Activated CD8-positive, alpha-beta memory T cell treated with anti-CD3 and anti-CD28 coated beads for 36 hours (primary cell): ENCODE measurements around the gene COPE. TPM values are rescaled to one million over a fixed set of nuclear protein-coding genes. Genes with fewer than 3 reads are reported as not detected.

ENCODE experiments used
- CTCF ChIA-PET: fragments of 350-600 bp; sonication (Branson Sonifier 250); formaldehyde crosslinking; loops from one replicate; lab custom pipeline; 2021; ENCODE audit warnings: antibody characterized with exemption; lab: Charles Lee
- POLR2A ChIA-PET: fragments of 350-600 bp; sonication (Branson Sonifier 250); formaldehyde crosslinking; loops from one replicate; lab custom pipeline; 2021; ENCODE audit warnings: antibody characterized with exemption; lab: Charles Lee
- total RNA-seq, 2 experiments: library from RNA; stranded (reverse); gene quantifications; one replicate each; pipeline ENCODE4 v1.2.3, GENCODE V29; 2021

Gene COPE
- total RNA-seq, 2 experiments from 2014 or later: 164 to 184 TPM

GRCh38 chr19:18942692-18943091 lies 23.5 kb upstream of the COPE start:
- ChIA-PET CTCF (no interaction called here), POLR2A (no interaction called here)

DNA sequence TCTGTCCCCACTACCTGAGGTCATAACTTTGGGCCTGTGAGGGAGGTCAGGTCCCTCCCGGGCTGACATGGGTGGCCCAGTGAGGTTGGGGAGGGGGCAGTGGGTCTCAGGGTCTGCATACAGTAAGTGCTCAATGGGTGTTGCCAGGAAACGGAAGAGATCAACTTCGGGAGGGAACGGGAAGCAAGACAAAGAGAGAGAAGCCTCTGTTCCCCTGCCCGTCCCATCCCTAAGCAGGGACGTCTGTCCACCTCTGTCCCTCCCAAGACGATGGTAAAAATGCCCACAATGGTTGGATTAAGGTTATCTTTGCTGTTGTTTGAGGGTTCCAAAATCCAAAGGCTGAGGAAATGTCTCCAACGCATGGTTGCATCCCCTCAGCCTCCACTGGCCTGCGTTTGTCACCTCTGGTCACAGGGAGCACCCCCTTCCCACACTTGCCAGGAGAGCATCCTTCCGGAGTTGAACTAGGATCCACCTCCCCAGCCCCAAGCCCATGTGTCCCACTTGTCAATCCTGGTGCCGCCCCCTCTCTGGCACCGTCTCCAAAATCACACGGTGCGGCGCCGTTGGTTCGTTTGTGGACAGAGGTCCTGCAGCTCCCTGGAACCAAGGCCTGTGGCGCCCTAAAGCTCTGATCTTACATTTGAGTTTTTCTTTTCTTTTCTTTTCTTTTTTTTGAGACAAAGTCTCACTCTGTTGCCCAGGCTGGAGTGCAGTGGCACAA lies 22.6 kb upstream of the COPE start:
- ChIA-PET POLR2A (no interaction called here), CTCF (interaction anchor here (1.0 kb wide), 1 partner anchor 12 kb away, joined by 5 read pairs; no protein-coding TSS in a partner anchor)

- CTCF ChIA-PET: interaction anchor here (1.0 kb wide), 1 partner anchor 11 kb away, joined by 5 read pairs; no protein-coding TSS in a partner anchor
- POLR2A ChIA-PET: no interaction called here
Observed at GRCh38 chr19:18940769-18941627, 21.8 kb upstream of the COPE start, which contains the start of gene HOMER3. Gene HOMER3 (minus strand): TSS chr19:18941217. CDS start chr19:18938982, 2,235 bp downstream.

- ChIA-PET CTCF (no interaction called here), POLR2A (interaction anchor here (0.6 kb wide), 1 partner anchor 63 kb away, joined by 3 read pairs; no protein-coding TSS in a partner anchor)
Observed at GRCh38 chr19:18939922-18940768, 21.0 kb upstream of the COPE start.

GRCh38 chr19:18939163-18939562 lies 20.0 kb upstream of the COPE start:
- POLR2A ChIA-PET: no interaction called here
- CTCF ChIA-PET: no interaction called here

DNA sequence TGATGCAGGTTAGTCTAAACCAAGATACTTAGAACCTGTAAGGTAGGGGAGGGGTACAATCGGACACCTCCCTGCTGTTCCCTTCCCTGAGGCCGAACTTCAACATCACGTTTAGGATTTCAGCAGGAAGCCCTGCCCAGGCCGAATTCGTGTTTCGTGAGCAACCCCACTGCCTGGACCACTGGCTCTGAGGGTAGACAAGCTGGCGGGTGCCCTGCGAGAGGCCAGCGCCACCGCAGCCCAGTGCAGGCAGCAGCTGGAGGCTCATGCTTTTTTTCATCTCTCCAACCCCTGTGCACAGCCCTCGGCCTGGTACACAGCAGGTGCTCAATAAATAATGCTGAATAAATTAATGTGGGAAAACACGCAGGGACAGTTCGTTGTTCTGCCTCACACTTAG lies 14.1 kb upstream of the COPE start:
- ChIA-PET CTCF (no interaction called here), POLR2A (no interaction called here)

DNA sequence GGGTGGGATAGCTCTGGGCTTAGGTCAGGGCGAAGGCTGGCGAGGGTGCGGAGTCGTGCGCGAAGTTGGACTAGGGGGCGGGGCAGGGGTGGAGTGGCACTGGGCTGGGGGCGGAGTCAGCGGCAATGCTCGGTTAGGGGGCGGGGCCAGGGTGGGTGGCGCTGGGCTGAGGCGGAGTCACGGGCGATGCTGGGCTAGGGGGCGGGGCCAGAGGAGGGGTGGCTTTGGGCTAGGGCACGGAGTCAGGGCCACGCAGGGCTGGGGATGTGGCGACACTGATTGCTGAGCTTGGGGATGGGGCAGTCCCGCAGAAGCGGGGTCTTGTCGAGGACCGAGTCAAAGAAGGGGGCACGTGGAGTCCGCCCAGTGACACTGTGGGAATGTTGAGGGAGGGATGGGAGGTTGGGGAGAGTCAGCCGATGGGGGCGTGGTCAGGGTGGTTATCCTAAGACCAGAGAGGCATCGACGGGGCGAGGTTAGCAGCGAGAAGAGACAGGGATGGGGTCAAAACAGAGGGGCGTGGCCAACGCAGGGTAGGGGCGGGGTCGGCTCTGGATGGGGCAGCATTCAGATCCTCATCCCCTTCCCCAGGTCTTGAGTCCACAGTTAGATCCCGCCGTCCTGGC lies 13.1 kb upstream of the COPE start:
- POLR2A ChIA-PET: interaction anchor here (0.5 to 0.8 kb wide), 3 partner anchors 13 to 89 kb away, joined by 3 read pairs; partner anchors contain the start of genes COPE and DDX49

DNA sequence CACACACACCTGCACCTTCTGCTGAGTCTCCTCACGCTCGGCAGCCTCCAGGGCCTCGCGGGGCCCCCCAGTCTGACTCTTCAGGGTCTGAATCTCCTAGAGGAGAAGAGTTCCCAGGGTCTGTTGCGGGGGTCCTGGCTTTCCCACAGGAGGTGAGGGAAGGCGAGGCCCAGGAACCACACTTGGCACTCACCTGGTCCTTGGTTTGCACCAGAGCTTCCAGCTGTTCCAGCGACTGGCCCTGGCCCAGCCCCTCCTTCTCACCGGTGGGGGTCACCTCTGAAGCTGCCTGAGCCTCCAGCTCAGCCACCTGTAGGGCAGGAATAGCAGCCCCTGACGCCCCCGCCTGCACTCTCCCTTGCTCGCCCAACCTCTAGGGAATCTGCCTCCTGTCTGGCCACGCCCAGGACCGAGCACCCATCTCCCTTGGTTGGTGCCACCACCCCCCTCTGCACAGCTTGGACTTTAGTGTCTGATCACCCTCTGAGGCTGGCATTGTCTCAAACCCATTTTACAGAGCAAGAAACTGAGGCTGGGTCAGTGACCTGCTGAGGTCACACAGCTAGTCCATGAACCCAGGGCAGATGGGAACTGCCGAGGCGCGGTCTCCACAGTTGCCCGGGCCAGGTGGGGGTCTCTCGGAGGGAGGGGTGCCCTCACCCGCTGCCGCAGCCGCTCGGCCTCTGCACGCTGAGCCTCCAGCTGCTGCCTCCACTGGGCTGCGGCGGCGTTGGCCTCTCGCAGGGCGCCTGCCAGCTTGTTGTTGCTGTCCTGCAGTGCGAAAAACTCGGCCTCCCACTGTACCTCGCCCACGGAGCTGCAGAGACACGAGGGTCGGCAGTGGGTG lies 12.4 kb upstream of the COPE start:
- ChIA-PET CTCF (no interaction called here), POLR2A (interaction anchor here (0.6 kb wide), 1 partner anchor 89 kb away, joined by 3 read pairs; no protein-coding TSS in a partner anchor)

More for the DNA sequence above, 13.1 kb upstream of the COPE start:
- CTCF ChIA-PET: no interaction called here

- ChIA-PET CTCF (interaction anchor here (1.3 kb wide), 1 partner anchor 12 kb away, joined by 5 read pairs; the partner anchor contains the start of gene HOMER3), POLR2A (interaction anchor here (0.6 to 1.0 kb wide), 2 partner anchors 10 to 12 kb away, joined by 3 to 5 read pairs; partner anchors contain the start of genes COPE and DDX49)
Observed at GRCh38 chr19:18929311-18929710, 10.1 kb upstream of the COPE start.

DNA sequence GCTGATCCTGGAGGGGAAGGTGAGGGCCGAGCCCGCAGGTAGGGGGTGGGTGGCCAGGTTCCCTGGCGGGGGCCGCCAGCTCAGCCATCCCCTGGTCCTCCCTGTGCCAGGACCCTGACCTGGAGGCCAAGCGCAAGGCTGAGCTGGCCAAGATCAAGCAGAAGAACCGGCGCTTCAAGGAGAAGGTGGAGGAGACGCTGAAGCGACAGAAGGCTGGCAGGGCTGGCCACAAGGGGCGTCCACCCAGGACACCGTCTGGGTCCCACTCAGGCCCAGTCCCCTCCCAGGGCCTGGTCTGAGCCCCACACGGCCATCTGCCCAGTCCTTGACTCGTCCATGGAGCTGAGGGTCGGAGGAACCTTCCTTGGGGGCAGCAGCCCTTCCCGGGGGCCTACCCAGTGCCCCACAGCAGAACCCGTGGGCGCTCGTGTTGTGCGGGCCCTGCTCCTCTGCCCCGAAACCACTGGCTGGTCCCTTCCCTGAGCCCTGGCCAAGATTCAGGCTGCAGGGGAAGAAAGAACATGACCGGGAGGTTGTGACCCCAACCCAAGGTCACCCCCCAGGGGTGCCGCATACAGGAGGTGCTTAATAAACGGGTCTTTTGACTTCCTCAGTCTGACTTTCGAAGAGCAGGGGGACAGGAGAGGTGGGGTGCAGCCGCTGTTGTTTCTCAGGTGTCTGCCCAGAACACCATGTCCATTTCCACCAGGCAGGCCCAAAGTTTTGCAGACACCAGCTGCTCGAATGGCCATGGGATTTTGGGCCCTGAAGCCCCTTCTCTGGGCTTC lies 9.0 kb upstream of the COPE start:
- ChIA-PET POLR2A (interaction anchor here (0.6 to 1.0 kb wide), 2 partner anchors 9 to 610 kb away, joined by 3 read pairs; partner anchors contain the start of genes COPE and DDX49), CTCF (no interaction called here)

- POLR2A ChIA-PET: no interaction called here
Observed at GRCh38 chr19:18924684-18925213, 5.6 kb upstream of the COPE start.

DNA sequence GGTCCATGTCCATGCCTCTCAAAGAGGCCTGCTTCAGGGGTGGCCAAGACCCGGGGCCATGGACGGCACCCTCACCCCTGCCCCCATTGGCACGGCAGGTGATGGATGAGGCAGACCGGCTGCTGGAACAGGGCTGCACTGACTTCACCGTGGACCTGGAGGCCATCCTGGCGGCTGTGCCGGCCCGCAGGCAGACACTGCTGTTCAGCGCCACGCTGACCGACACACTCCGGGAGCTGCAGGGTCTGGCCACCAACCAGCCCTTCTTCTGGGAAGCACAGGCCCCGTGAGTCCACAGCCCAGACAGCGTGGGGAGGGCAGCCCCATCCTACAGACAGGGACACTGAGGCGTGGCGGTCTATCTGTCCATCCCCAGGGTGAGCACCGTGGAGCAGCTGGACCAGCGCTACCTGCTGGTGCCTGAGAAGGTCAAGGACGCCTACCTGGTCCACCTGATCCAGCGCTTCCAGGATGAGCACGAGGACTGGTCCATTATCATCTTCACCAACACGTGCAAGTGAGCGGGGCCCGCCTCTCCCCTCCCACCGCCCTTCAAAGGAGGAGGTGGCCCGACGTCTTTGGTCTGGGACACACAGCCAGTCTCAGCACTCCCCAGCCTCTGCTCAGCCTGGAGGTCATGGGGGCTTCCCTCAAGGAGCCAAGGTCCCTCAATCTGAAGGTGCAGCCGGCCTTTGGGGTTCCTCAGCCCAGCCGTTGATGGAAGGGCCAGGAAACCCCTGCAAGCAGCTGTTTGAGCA lies 3.2 kb upstream of the COPE start:
- POLR2A ChIA-PET: no interaction called here
- CTCF ChIA-PET: no interaction called here

More at GRCh38 chr19:18924684-18925213, 5.6 kb upstream of the COPE start:
- CTCF ChIA-PET: no interaction called here

- POLR2A ChIA-PET: no interaction called here
- CTCF ChIA-PET: no interaction called here
Observed at GRCh38 chr19:18921593-18921992, 2.4 kb upstream of the COPE start.

- POLR2A ChIA-PET: interaction anchor here (0.5 kb wide), 1 partner anchor 15 kb away, joined by 3 read pairs; no protein-coding TSS in a partner anchor
- CTCF ChIA-PET: no interaction called here
Observed at GRCh38 chr19:18920400-18920799, 1.2 kb upstream of the COPE start.

- POLR2A ChIA-PET: interaction anchor here (0.6 to 1.3 kb wide), 7 partner anchors 9 to 348 kb away, joined by 3 to 7 read pairs (median 3); partner anchors contain the start of genes REX1BD and UBA52
- CTCF ChIA-PET: interaction anchor here (0.5 to 1.1 kb wide), 2 partner anchors 52 to 1177 kb away, joined by 3 read pairs; no protein-coding TSS in a partner anchor
Observed at GRCh38 chr19:18919900-18920214, 670 bp upstream of the COPE start.
